Epithelial cell of esophagus (primary cell): Measurements from ENCODE around the gene CCDC88B.

Experiments used
- DNase-seq: peaks from one replicate; pipeline ENCODE4 v3.0.0; 2010; ENCODE audit warnings: low read depth
- H3K4me3 ChIP-seq: 2 replicates; pipeline ENCODE4 v1.5.1; 2011; ENCODE audit warnings: mild to moderate bottlenecking, low read length, control low read depth
- CTCF ChIP-seq: IDR thresholded peaks from 2 replicates; pipeline ENCODE4 v1.5.1; 2011; ENCODE audit warnings: low read depth, mild to moderate bottlenecking, low read length, control low read depth, inconsistent platforms; ENCODE audit not compliant: insufficient read depth; ENCODE audit errors: missing control alignments

CCDC88B gene

GRCh38 chr11:64360448-64360921, 20.5 kb downstream of the CCDC88B start:
- no peak for DNase-seq
- no peak for TF ChIP-seq CTCF
- peak overlapping the region; percentile 83 for H3K4me3 ChIP-seq

- TF ChIP-seq CTCF: no peak
- no peak for DNase-seq
- H3K4me3 ChIP-seq: no peak overlapping the region
Observed at GRCh38 chr11:64361659-64362058, 21.7 kb downstream of the CCDC88B start.

GRCh38 chr11:64362339-64362738, 22.3 kb downstream of the CCDC88B start:
- H3K4me3 ChIP-seq: no peak overlapping the region
- no peak for DNase-seq
- TF ChIP-seq CTCF: no peak

GRCh38 chr11:64364435-64364834, 24.4 kb downstream of the CCDC88B start:
- no peak overlapping the region for H3K4me3 ChIP-seq
- TF ChIP-seq CTCF: no peak
- DNase-seq: no peak

- no peak for DNase-seq
- TF ChIP-seq CTCF: no peak
Observed at GRCh38 chr11:64364911-64365310, 24.9 kb downstream of the CCDC88B start.

GRCh38 chr11:64366751-64367150, 26.7 kb downstream of the CCDC88B start:
- DNase-seq: peak; percentile 85
- TF ChIP-seq CTCF: no peak
- H3K4me3 ChIP-seq: no peak overlapping the region

More at GRCh38 chr11:64364911-64365310, 24.9 kb downstream of the CCDC88B start:
- H3K4me3 ChIP-seq: no peak overlapping the region

GRCh38 chr11:64367931-64368672, 28.1 kb downstream of the CCDC88B start:
- DNase-seq: no peak
- H3K4me3 ChIP-seq: no peak overlapping the region
- TF ChIP-seq CTCF: no peak
